Stimulated activated CD8-positive, alpha-beta memory T cell treated with anti-CD3 and anti-CD28 coated beads, Interleukin-15, amount 100 ng/mL, for 4 hours (primary cell): Measurements from ENCODE around the gene NF1.
"Not testable (repeated sequence)": the region's sequence is repeated elsewhere in the genome, so short reads cannot be mapped to it uniquely, and the experiment has no call there.

Source experiments
- DNase-seq, 2 donors: peaks; one replicate each; pipeline ENCODE4 v3.0.0-alpha.2; 2020; ENCODE audit warnings: low read depth in 2 of 2

Gene NF1

GRCh38 chr17:31130286-31131224, 35.8 kb downstream of the NF1 start:
- DNase-seq = no peak

- no peak for DNase-seq
Observed at GRCh38 chr17:31131299-31131698, 36.5 kb downstream of the NF1 start.

- DNase-seq = no peak
Observed at GRCh38 chr17:31132977-31133376, 38.2 kb downstream of the NF1 start.

GRCh38 chr17:31134576-31134975, 39.8 kb downstream of the NF1 start:
- no peak for DNase-seq

GRCh38 chr17:31136319-31136718, 41.5 kb downstream of the NF1 start:
- no peak for DNase-seq

- no peak for DNase-seq
Observed at GRCh38 chr17:31140111-31140510, 45.3 kb downstream of the NF1 start.

GRCh38 chr17:31144428-31144827, 49.7 kb downstream of the NF1 start:
- no peak for DNase-seq

- no peak for DNase-seq
Observed at GRCh38 chr17:31144836-31145235, 50.1 kb downstream of the NF1 start.

- no peak for DNase-seq
Observed at GRCh38 chr17:31147507-31148202, 52.9 kb downstream of the NF1 start.

GRCh38 chr17:31148205-31148604, 53.4 kb downstream of the NF1 start:
- DNase-seq = no peak

GRCh38 chr17:31152271-31152670, 57.5 kb downstream of the NF1 start:
- no peak for DNase-seq

- DNase-seq = no peak
Observed at GRCh38 chr17:31155208-31155810, 60.5 kb downstream of the NF1 start.

GRCh38 chr17:31156326-31156725, 61.5 kb downstream of the NF1 start:
- no peak for DNase-seq

- DNase-seq = not testable (repeated sequence)
Observed at GRCh38 chr17:31156864-31157263, 62.1 kb downstream of the NF1 start.

GRCh38 chr17:31158746-31159377, 64.1 kb downstream of the NF1 start:
- no peak for DNase-seq

GRCh38 chr17:31163091-31163781, 68.5 kb downstream of the NF1 start:
- no peak for DNase-seq

GRCh38 chr17:31167111-31167510, 72.3 kb downstream of the NF1 start:
- DNase-seq = no peak

- DNase-seq = no peak
Observed at GRCh38 chr17:31171701-31172100, 76.9 kb downstream of the NF1 start.

GRCh38 chr17:31172388-31172787, 77.6 kb downstream of the NF1 start:
- no peak for DNase-seq

GRCh38 chr17:31174215-31174614, 79.4 kb downstream of the NF1 start:
- DNase-seq = no peak

GRCh38 chr17:31175237-31175636, 80.5 kb downstream of the NF1 start:
- DNase-seq = no peak

GRCh38 chr17:31176143-31176542, 81.4 kb downstream of the NF1 start:
- not testable (repeated sequence) for DNase-seq
